Measurements from ENCODE around the gene YKT6. TPM values are rescaled to one million over a fixed set of nuclear protein-coding genes. Genes with fewer than 3 reads are reported as not detected.

The YKT6 gene
- total and polyA plus RNA-seq, 2 of the 8 experiments (the other 6 are each of a cell fraction or from before 2014, with no cell fraction given) = 75.3 to 103 TPM

DNA sequence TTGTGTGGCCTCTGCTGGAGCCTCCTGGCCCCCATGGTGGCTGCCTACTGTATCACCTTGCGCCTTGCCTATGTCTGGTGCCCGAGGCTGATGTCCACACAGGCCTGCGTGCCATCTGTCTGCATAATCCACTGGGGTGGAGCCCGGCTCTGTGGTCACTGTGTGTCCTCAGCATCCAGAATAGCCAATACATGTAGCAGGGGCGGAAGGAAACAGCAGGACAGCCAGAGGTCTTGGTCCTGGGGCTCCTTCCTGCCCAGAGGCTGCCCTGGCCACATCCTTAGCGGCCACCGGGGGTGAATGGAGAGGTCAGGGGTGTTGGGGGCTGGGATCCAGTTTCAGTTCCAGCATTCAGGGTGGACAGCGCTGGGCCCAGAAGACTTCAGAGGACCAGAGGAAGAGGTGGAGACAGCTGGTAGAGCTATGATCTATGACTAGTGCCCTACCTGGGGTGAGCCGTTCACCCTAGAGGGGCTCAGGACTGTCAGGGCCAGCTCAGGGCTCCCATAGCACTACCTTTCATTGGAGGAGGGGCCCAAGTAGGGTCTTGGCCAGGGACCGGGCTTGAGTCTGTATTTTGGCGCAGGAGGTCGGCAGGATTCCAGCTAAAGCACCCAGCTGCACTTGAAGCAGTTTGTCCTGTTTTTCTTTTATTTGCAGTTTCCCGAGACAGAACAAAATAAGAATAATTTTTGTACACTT, 15.9 kb downstream of the YKT6 start:
- ChIA-PET POLR2A (ENCODE audit: partially characterized antibody) (interaction anchor here (0.7 to 1.0 kb wide), 2 partner anchors 96 to 111 kb away, joined by 3 read pairs; no protein-coding TSS in a partner anchor), CTCF (ENCODE audit: partially characterized antibody) (interaction anchor here (0.8 to 6.0 kb wide), 11 partner anchors 8 to 144 kb away, joined by 3 to 35 read pairs (median 4); partner anchors contain the start of gene YKT6)
- TF ChIP-seq SIX5 (IDR thresholded peaks at IDR 0.05; ENCODE audit: low read depth, low read length) = no peak
- no peak for TF ChIP-seq POLR2AphosphoS5 (IDR thresholded peaks at IDR 0.05; ENCODE audit: low read depth, low read length)
- no peak for TF ChIP-seq JUN (IDR thresholded peaks at IDR 0.05; ENCODE audit: low read depth, low read length)
- no peak for TF ChIP-seq SP2 (IDR thresholded peaks at IDR 0.05; ENCODE audit: low read length)
- TF ChIP-seq CREB1 (IDR thresholded peaks at IDR 0.05) = no peak
- no peak for TF ChIP-seq KDM5A (IDR thresholded peaks at IDR 0.05; ENCODE audit: low read length)
- TF ChIP-seq SUZ12 (IDR thresholded peaks at IDR 0.05; ENCODE audit: low read length) = no peak
- TF ChIP-seq USF2 (IDR thresholded peaks at IDR 0.05; ENCODE audit: low read length) = no peak
- no peak for TF ChIP-seq MAX (IDR thresholded peaks at IDR 0.05)
- TF ChIP-seq BACH1 (IDR thresholded peaks at IDR 0.05; ENCODE audit: low read length) = no peak
- TF ChIP-seq RAD21 (IDR thresholded peaks at IDR 0.05 in 1 of 2, conservative IDR thresholded peaks at IDR 0.05 in 1 of 2; ENCODE audit: low read depth in 2 of 2, low read length in 2 of 2) = no peak
- no peak for TF ChIP-seq KDM1A (IDR thresholded peaks at IDR 0.05; ENCODE audit: borderline replicate concordance, low read length)

More for the DNA sequence above, 15.9 kb downstream of the YKT6 start:
- Histone ChIP-seq H4K20me1 (replicated peaks in 1 of 2; ENCODE audit: control insufficient read depth in 1 of 2, insufficient read depth in 2 of 2, low read length in 2 of 2) (peaks cover 0 to 2% of the 10 kb centered on the region in 2 experiments), H3K79me2 (ENCODE audit: control insufficient read depth in 1 of 2, insufficient read depth in 2 of 2, low read length in 2 of 2) (no peaks in the 10 kb centered on the region), H4K5ac (ENCODE audit: insufficient read length, low read depth, low read length) (no peak overlapping the region), H3K4me2 (ENCODE audit: insufficient read depth in 1 of 2, low read depth in 2 of 2, low read length in 2 of 2) (no peak overlapping the region), H3K4me1 (replicated peaks in 1 of 4; ENCODE audit: control insufficient read depth in 3 of 4, insufficient read depth in 4 of 4, low read length in 3 of 4) (peaks cover 0 to 23% (median 19%) of the 10 kb centered on the region in 4 experiments; a peak in 6 of 7 replicates), H3K79me1 (ENCODE audit: low read depth, low read length) (no peaks in the 10 kb centered on the region), H2AK5ac (ENCODE audit: low read depth, low read length) (no peak overlapping the region), H3K9me3 (ENCODE audit: insufficient read depth in 2 of 2, low read depth in 1 of 2, low read length in 1 of 2) (no peaks in the 10 kb centered on the region; a peak in 1 of 4 replicates), H3K23me2 (ENCODE audit: low read depth, low read length) (no peaks in the 10 kb centered on the region), H2AFZ (ENCODE audit: low read length) (no peak overlapping the region), H3K9ac (replicated peaks in 1 of 4; ENCODE audit: extremely low read depth in 1 of 4, low read depth in 3 of 4, low read length in 3 of 4) (no peak overlapping the region), H2BK12ac (ENCODE audit: low read depth, low read length) (no peak overlapping the region), H4K91ac (replicated peaks; ENCODE audit: insufficient read length, low read length) (no peak overlapping the region), H2BK120ac (replicated peaks; ENCODE audit: low read depth, low read length) (no peak overlapping the region), H3K27me3 (replicated peaks in 1 of 4; ENCODE audit: control insufficient read depth in 3 of 4, extremely low read depth in 1 of 4, insufficient read depth in 3 of 4, low read length in 3 of 4) (no peaks in the 10 kb centered on the region), H3K18ac (ENCODE audit: extremely low read depth, low read length) (no peak overlapping the region), H3K36me3 (ENCODE audit: control insufficient read depth in 2 of 4, insufficient read depth in 4 of 4, low read length in 3 of 4) (peaks cover under 1 to 10% (median under 1%) of the 10 kb centered on the region in 4 experiments; a peak in 5 of 8 replicates), H3K14ac (ENCODE audit: insufficient read length) (no peak overlapping the region), H3K4me3 (ENCODE audit: extremely low read depth in 1 of 4, insufficient read depth in 2 of 4, low read depth in 3 of 4, low read length in 4 of 4) (no peak overlapping the region), H3K56ac (replicated peaks; ENCODE audit: insufficient read length, low read depth, low read length) (no peak overlapping the region), H2BK15ac (ENCODE audit: low read length) (no peak overlapping the region), H3K23ac (ENCODE audit: insufficient read length) (no peak overlapping the region), H2BK20ac (ENCODE audit: low read length) (no peak overlapping the region), H3K27ac (ENCODE audit: low read depth, low read length) (no peak overlapping the region), H2BK5ac (ENCODE audit: low read depth, low read length) (no peak overlapping the region), H4K8ac (ENCODE audit: extremely low read depth, insufficient read depth, low read length) (no peak overlapping the region; the same call in 1 of the 2 replicates), H3K4ac (replicated peaks; ENCODE audit: insufficient read length, low read depth, low read length) (no peak overlapping the region)
- WGBS, 2 experiments (ENCODE audit: extremely low coverage in 1 of 2, insufficient coverage in 1 of 2, insufficient read length in 1 of 2, insufficient replicate concordance in 2 of 2, low coverage in 1 of 2, low lambda C conversion rate in 2 of 2, missing lambda C conversion rate in 1 of 2) = 88% methylated on average over 13 of the region's 13 CpGs; no CpG with 5 or more reads in 1 of the 2 experiments
- DNase-seq (ENCODE audit: low read depth in 1 of 2, low spot score in 2 of 2) = peak in 1 of 2 experiments; percentile 45
- no peak for FAIRE-seq

Data from H1 (cell line).